Chondrocyte (in vitro differentiated cells): ENCODE data around the gene FUT6. TPM values are rescaled to one million over a fixed set of nuclear protein-coding genes. Genes with fewer than 3 reads are reported as not detected.

Source experiments
- DNase-seq: peaks from one replicate; pipeline ENCODE4 v3.0.0; 2021; ENCODE audit warnings: mixed read lengths, low spot score
- H3K27ac Mint-ChIP-seq: one replicate; pipeline ENCODE4 v1.8.0; 2021; ENCODE audit warnings: mild to moderate bottlenecking, moderate library complexity, mixed read lengths; ENCODE audit not compliant: unreplicated experiment
- H3K27me3 Mint-ChIP-seq: 2 replicates; pipeline ENCODE4 v1.8.0; 2021; ENCODE audit warnings: low read depth, mixed read lengths
- H3K36me3 Mint-ChIP-seq: 2 replicates; pipeline ENCODE4 v1.8.0; 2021; ENCODE audit warnings: low read depth, mixed read lengths
- H3K4me1 Mint-ChIP-seq: 2 replicates; pipeline ENCODE4 v1.8.0; 2021; ENCODE audit warnings: low read depth, mild to moderate bottlenecking, mixed read lengths
- H3K4me3 Mint-ChIP-seq: one replicate; pipeline ENCODE4 v1.8.0; 2021; ENCODE audit warnings: mild to moderate bottlenecking, moderate library complexity, mixed read lengths; ENCODE audit not compliant: unreplicated experiment
- H3K9me3 Mint-ChIP-seq: 2 replicates; pipeline ENCODE4 v1.8.0; 2021; ENCODE audit warnings: low read depth, mixed read lengths
- CTCF ChIP-seq: fragments of 200-600 bp; sonication (generic); IDR thresholded peaks from 2 replicates; pipeline ENCODE4 v1.5.0; 2021; ENCODE audit warnings: antibody characterized with exemption, mild to moderate bottlenecking, moderate library complexity
- total RNA-seq: library from RNA; stranded (reverse); gene quantifications from 3 replicates; pipeline ENCODE4 v1.2.1, GENCODE V29; 2021

FUT6 gene
- total RNA-seq, 1 donor from 2014 or later, result not detected

GRCh38 chr19:5829567-5830310 is 9.8 kb downstream of the FUT6 start:
- H3K27me3 Mint-ChIP-seq, result no peaks in the 10 kb centered on the region
- peak overlapping the region; percentile 43 for H3K27ac Mint-ChIP-seq
- peaks cover 17% of the 10 kb centered on the region for H3K4me1 Mint-ChIP-seq

GRCh38 chr19:5828661-5829566 is 10.6 kb downstream of the FUT6 start:
- Mint-ChIP-seq H3K4me1 (peaks cover 17% of the 10 kb centered on the region), H3K36me3 (no peaks in the 10 kb centered on the region), H3K9me3 (no peaks in the 10 kb centered on the region), H3K27ac (peak overlapping the region; percentile 100), H3K27me3 (no peaks in the 10 kb centered on the region), H3K4me3 (peak overlapping the region; percentile 99)
- peak; percentile 18 for TF ChIP-seq CTCF
- DNase-seq, result no peak

More at GRCh38 chr19:5829567-5830310, 9.8 kb downstream of the FUT6 start:
- H3K4me3 Mint-ChIP-seq, result peak overlapping the region; percentile 14
- DNase-seq, result no peak
- H3K36me3 Mint-ChIP-seq, result no peaks in the 10 kb centered on the region
- no peaks in the 10 kb centered on the region for H3K9me3 Mint-ChIP-seq
- no peak for TF ChIP-seq CTCF

- peak; percentile 5 for TF ChIP-seq CTCF
- H3K4me3 Mint-ChIP-seq, result peak overlapping the region; percentile 99
- peak overlapping the region; percentile 100 for H3K27ac Mint-ChIP-seq
- H3K9me3 Mint-ChIP-seq, result no peaks in the 10 kb centered on the region
- H3K27me3 Mint-ChIP-seq, result no peaks in the 10 kb centered on the region
- H3K36me3 Mint-ChIP-seq, result no peaks in the 10 kb centered on the region
- H3K4me1 Mint-ChIP-seq, result peaks cover 17% of the 10 kb centered on the region
- DNase-seq, result no peak
Measured at GRCh38 chr19:5827891-5828660, 11.4 kb downstream of the FUT6 start.

GRCh38 chr19:5827342-5827890 is 12.1 kb downstream of the FUT6 start:
- Mint-ChIP-seq H3K9me3 (no peaks in the 10 kb centered on the region), H3K4me1 (peaks cover 17% of the 10 kb centered on the region), H3K27ac (peak overlapping the region; percentile 45), H3K27me3 (no peaks in the 10 kb centered on the region), H3K36me3 (no peaks in the 10 kb centered on the region), H3K4me3 (peak overlapping the region; percentile 99)
- no peak for DNase-seq
- TF ChIP-seq CTCF, result peak; percentile 1
